Naive thymus-derived CD4-positive, alpha-beta T cell (primary cell): ENCODE data around the gene HERC3. TPM values are rescaled to one million over a fixed set of nuclear protein-coding genes. Genes with fewer than 3 reads are reported as not detected.

ENCODE experiments used
- ATAC-seq: fragments of 150-1000 bp; cut with Tn5 transposase; 2 replicates; pipeline ENCODE4 v1.10.0; 2021; ENCODE audit warnings: mild to moderate bottlenecking, moderate library complexity
- CTCF ChIA-PET: fragments of 350-600 bp; sonication (Branson Sonifier 250); formaldehyde crosslinking; loops from one replicate; lab custom pipeline; 2021; ENCODE audit warnings: antibody characterized with exemption; lab: Charles Lee
- POLR2A ChIA-PET: fragments of 350-600 bp; sonication (Branson Sonifier 250); formaldehyde crosslinking; loops from one replicate; lab custom pipeline; 2021; ENCODE audit warnings: antibody characterized with exemption, inconsistent platforms; lab: Charles Lee
- DNase-seq, 9 donors: peaks; one replicate each; pipeline versions ENCODE4 v3.0.0 to v3.0.0-alpha.2; 2020 to 2022; ENCODE audit warnings: mixed read lengths in 1 of 9
- H3K27ac ChIP-seq: one replicate; pipeline ENCODE4 v1.7.0; 2013; ENCODE audit warnings: mild to moderate bottlenecking, low read depth, low read length, moderate library complexity
- H3K27me3 ChIP-seq, 2 donors: one replicate each; pipeline ENCODE4 v1.7.0; 2013; ENCODE audit warnings: low read length in 2 of 2, mild to moderate bottlenecking in 2 of 2, moderate library complexity in 2 of 2; ENCODE audit not compliant: control insufficient read depth in 2 of 2, insufficient read depth in 2 of 2
- H3K36me3 ChIP-seq, 3 experiments: 1 replicate in 2 of 3; 2 replicates in 1 of 3; pipeline ENCODE4 v1.7.0; 2013; ENCODE audit warnings: low read length in 3 of 3, mild to moderate bottlenecking in 3 of 3, moderate library complexity in 1 of 3; ENCODE audit not compliant: insufficient read depth in 3 of 3, control insufficient read depth in 2 of 3
- H3K4me1 ChIP-seq, 2 donors: one replicate each; pipeline ENCODE4 v1.7.0; 2013; ENCODE audit warnings: low read length in 2 of 2, mild to moderate bottlenecking in 2 of 2, moderate library complexity in 1 of 2; ENCODE audit not compliant: control insufficient read depth in 2 of 2, insufficient read depth in 2 of 2
- H3K4me3 ChIP-seq: 2 replicates; pipeline ENCODE4 v1.7.0; 2013; ENCODE audit warnings: mild to moderate bottlenecking, low read length
- H3K9me3 ChIP-seq, 3 experiments: 1 replicate in 2 of 3; 2 replicates in 1 of 3; pipeline ENCODE4 v1.7.0; 2013; ENCODE audit warnings: low read length in 3 of 3; ENCODE audit not compliant: control insufficient read depth in 2 of 3
- H3K27ac Mint-ChIP-seq, 9 donors: one replicate each; pipeline ENCODE4 v1.8.0; 2020 to 2022; ENCODE audit warnings: mixed read lengths in 9 of 9, mild to moderate bottlenecking in 8 of 9, moderate library complexity in 5 of 9, inconsistent platforms in 2 of 9
- H3K27me3 Mint-ChIP-seq, 5 donors: one replicate each; pipeline ENCODE4 v1.8.0; 2021 to 2022; ENCODE audit warnings: mixed read lengths in 5 of 5, mild to moderate bottlenecking in 1 of 5
- H3K36me3 Mint-ChIP-seq, 5 donors: one replicate each; pipeline ENCODE4 v1.8.0; 2020 to 2022; ENCODE audit warnings: mixed read lengths in 5 of 5, mild to moderate bottlenecking in 3 of 5, inconsistent platforms in 1 of 5
- H3K4me1 Mint-ChIP-seq, 7 donors: one replicate each; pipeline ENCODE4 v1.8.0; 2020 to 2022; ENCODE audit warnings: mixed read lengths in 7 of 7, mild to moderate bottlenecking in 3 of 7, inconsistent platforms in 1 of 7
- H3K4me3 Mint-ChIP-seq, 10 donors: one replicate each; pipeline ENCODE4 v1.8.0; 2020 to 2022; ENCODE audit warnings: mild to moderate bottlenecking in 10 of 10, mixed read lengths in 10 of 10, moderate library complexity in 6 of 10, inconsistent platforms in 2 of 10
- H3K9me3 Mint-ChIP-seq, 11 donors: one replicate each; pipeline ENCODE4 v1.8.0; 2020 to 2022; ENCODE audit warnings: mixed read lengths in 11 of 11, mild to moderate bottlenecking in 4 of 11, inconsistent platforms in 1 of 11, moderate library complexity in 1 of 11
- intact Hi-C, 2 donors: fragments of 100-400 bp; cut with micrococcal nuclease; formaldehyde crosslinking; loops; one replicate each; pipeline ENCODE4 v1.15.1; 2023
- polyA plus RNA-seq, 2 donors: library from polyadenylated mRNA; unstranded; fragments of 300-500 nt; fragmentation: Illumina TruSeq; gene quantifications; one replicate each; pipeline ENCODE4 v1.2.3, GENCODE V29; 2021
- total RNA-seq, 6 experiments: library from RNA in 5 of 6; stranded (reverse) in 5 of 6; gene quantifications; 1 replicate in 5 of 6; 2 replicates in 1 of 6; pipeline ENCODE4 v1.2.3 and lab custom pipeline; 2021 to 2026

Gene HERC3
- total and polyA plus RNA-seq, 7 experiments from 2014 or later = 38.1 to 130 (median 101) TPM

DNA sequence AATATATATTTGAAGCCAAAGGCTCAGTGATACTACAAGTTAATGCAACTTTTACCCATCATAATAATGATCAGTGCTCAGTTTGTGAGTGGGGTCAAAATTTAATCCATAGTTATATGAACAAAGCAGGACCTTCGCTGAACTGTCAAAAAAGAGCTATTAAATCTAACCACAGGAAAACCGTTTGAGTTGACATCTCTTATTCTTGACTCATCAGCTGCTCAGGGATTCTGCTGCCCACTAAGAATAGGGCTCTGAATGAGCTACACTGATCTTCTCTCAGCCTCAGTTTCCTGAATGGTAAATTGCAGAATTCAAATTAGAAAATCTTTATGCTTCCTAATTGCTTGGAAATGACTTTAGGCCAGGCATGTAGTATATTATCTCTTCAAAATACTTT is 150.3 kb downstream of the HERC3 start:
- Mint-ChIP-seq H3K36me3 (peaks cover 0 to 59% (median 22%) of the 10 kb centered on the region in 5 donors), H3K4me1 (peaks cover 7 to 36% (median 22%) of the 10 kb centered on the region in 7 donors), H3K9me3 (no peaks in the 10 kb centered on the region), H3K27me3 (no peaks in the 10 kb centered on the region), H3K4me3 (no peak overlapping the region), H3K27ac (peak overlapping the region in 1 of 9 donors; percentile 55)
- CTCF ChIA-PET = interaction anchor here (0.6 kb wide), 1 partner anchor 752 kb away, joined by 3 read pairs; no protein-coding TSS in a partner anchor
- Histone ChIP-seq H3K27me3 (no peaks in the 10 kb centered on the region), H3K9me3 (no peaks in the 10 kb centered on the region), H3K4me1 (peaks cover 0 to 13% of the 10 kb centered on the region in 2 donors), H3K36me3 (peaks cover 0 to 30% (median 0%) of the 10 kb centered on the region in 3 experiments), H3K4me3 (no peak overlapping the region), H3K27ac (no peak overlapping the region)
- POLR2A ChIA-PET = no interaction called here
- DNase-seq (no peak), ATAC-seq (no peak)
- intact Hi-C loops = no loop called here

DNA sequence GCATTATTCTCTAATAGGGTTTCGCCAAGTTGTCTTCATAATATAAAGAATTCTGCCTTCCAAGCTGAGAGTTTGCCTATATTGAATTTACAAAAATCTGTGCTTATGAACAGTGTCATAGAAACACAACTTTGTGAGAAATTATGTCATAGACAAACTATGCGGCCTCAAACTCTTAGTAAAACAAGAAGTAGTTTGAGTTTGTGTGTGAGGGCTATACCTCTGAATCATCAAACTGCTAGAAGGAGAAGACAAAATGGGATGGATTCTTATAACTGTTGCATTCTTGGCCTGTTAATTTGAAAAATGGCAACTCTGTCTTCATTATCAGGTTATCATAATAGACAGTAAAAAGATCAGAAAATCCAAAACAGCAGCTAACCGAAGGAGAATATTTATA is 151.4 kb downstream of the HERC3 start:
- Histone ChIP-seq H3K9me3 (no peaks in the 10 kb centered on the region), H3K27me3 (no peaks in the 10 kb centered on the region), H3K27ac (no peak overlapping the region), H3K4me1 (peaks cover 0 to 4% of the 10 kb centered on the region in 2 donors), H3K4me3 (no peak overlapping the region), H3K36me3 (peaks cover 0 to 37% (median 0%) of the 10 kb centered on the region in 3 experiments)
- peaks cover 0 to 57% (median 31%) of the 10 kb centered on the region in 5 donors for H3K36me3 Mint-ChIP-seq
- H3K27me3 Mint-ChIP-seq = no peaks in the 10 kb centered on the region
- no peak overlapping the region for H3K27ac Mint-ChIP-seq
- DNase-seq (no peak), ATAC-seq (no peak)
- POLR2A ChIA-PET = no interaction called here
- intact Hi-C loops = no loop called here
- H3K9me3 Mint-ChIP-seq = no peaks in the 10 kb centered on the region
- peaks cover 0 to 24% (median 11%) of the 10 kb centered on the region in 7 donors for H3K4me1 Mint-ChIP-seq
- no peak overlapping the region for H3K4me3 Mint-ChIP-seq
- CTCF ChIA-PET = no interaction called here

DNA sequence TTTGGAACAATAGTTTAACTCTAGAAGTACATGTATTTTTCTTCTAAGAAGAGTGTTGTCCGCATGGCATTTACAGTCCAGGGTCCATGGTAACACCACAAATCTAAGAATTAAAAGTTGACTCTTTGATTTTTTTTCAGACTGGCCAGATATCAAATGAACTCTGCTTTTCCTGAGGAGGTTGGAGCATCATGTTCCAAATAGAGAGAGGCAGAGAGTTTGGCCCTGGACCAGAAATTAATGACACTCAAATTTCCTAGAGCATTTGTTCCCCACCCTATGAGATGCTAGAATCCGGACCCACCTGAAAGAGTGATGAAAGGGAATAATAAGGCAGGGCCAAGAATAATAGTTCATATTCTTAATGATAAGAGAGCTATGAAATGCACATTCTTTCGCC is 152.3 kb downstream of the HERC3 start:
- Histone ChIP-seq H3K4me1 (no peaks in the 10 kb centered on the region), H3K27ac (no peak overlapping the region), H3K9me3 (no peaks in the 10 kb centered on the region), H3K4me3 (no peak overlapping the region), H3K27me3 (no peaks in the 10 kb centered on the region), H3K36me3 (peaks cover 0 to 43% (median 0%) of the 10 kb centered on the region in 3 experiments)
- ChIA-PET CTCF (no interaction called here), POLR2A (no interaction called here)
- Mint-ChIP-seq H3K27ac (peak overlapping the region in 3 of 9 donors; percentile 45 to 75 (median 60)), H3K4me3 (no peak overlapping the region), H3K4me1 (peaks cover 0 to 16% (median 7%) of the 10 kb centered on the region in 7 donors), H3K27me3 (no peaks in the 10 kb centered on the region), H3K36me3 (peaks cover 0 to 60% (median 37%) of the 10 kb centered on the region in 5 donors), H3K9me3 (no peaks in the 10 kb centered on the region)
- DNase-seq (no peak), ATAC-seq (no peak)
- intact Hi-C loops = no loop called here

DNA sequence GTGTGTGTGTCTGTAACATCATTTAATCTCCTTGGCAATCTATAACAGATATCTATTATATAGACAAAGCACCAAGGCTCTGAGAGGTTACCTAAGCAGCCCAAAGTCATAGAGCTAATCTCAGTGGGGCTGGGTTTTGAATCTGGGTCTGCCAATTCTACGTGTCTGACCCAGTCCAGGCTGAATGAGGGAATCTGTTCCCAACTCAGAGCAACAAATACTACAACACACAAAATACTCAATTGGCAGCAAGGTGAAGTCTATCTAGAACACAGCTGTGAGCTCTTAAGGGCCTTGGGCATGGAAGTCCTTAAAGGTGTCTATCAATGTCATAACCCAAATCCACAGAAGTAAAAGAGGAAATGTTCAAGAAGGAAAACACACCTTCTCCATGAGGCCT is 152.9 kb downstream of the HERC3 start:
- H3K4me1 Mint-ChIP-seq = peaks cover 0 to 11% (median 1%) of the 10 kb centered on the region in 7 donors
- no peak overlapping the region for H3K4me3 ChIP-seq
- no peaks in the 10 kb centered on the region for H3K9me3 ChIP-seq
- intact Hi-C loops = no loop called here
- ATAC-seq (no peak), DNase-seq (no peak)
- CTCF ChIA-PET = interaction anchor here (0.6 kb wide), 2 partner anchors 413 to 521 kb away, joined by 3 to 6 read pairs; no protein-coding TSS in a partner anchor
- POLR2A ChIA-PET = interaction anchor here (0.6 kb wide), 1 partner anchor 131 kb away, joined by 9 read pairs; no protein-coding TSS in a partner anchor
- H3K27ac Mint-ChIP-seq = peak overlapping the region in 3 of 9 donors; percentile 13 to 60 (median 45)
- H3K36me3 ChIP-seq = peaks cover 0 to 49% (median 0%) of the 10 kb centered on the region in 3 experiments
- H3K9me3 Mint-ChIP-seq = no peaks in the 10 kb centered on the region
- H3K36me3 Mint-ChIP-seq = peaks cover 0 to 59% (median 41%) of the 10 kb centered on the region in 5 donors
- H3K27me3 Mint-ChIP-seq = no peaks in the 10 kb centered on the region
- no peak overlapping the region for H3K27ac ChIP-seq
- H3K4me1 ChIP-seq = no peaks in the 10 kb centered on the region
- H3K4me3 Mint-ChIP-seq = no peak overlapping the region
- no peaks in the 10 kb centered on the region for H3K27me3 ChIP-seq

DNA sequence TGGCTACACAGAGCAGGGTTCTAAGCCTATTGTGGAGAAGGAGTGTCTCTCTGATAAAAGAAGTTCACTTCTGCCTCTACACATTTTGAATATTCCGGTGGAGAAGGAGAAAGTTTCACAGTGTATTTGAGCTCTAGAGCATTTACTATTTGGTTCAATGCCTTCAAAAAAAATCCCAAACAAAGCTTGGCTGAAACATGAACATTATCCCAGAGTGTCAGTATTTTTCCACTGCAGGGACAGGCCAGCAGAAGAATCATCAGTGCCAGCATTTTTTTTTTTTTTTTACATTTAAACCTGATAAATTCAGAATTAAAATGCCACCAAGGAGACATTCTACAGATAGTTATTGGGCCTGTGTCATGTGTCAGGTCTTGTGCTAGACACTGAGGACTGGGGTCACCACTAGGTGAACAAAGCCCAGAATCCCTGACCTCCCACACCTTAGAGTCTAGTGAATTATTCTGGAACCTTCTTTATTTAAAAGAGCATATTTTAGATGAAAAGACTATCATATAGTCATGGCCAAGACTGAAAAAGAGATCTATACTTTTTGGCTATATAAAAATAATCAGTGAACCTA is 153.4 kb downstream of the HERC3 start:
- no peak for DNase-seq
- ChIA-PET CTCF (interaction anchor here (0.6 kb wide), 2 partner anchors 413 to 522 kb away, joined by 3 to 6 read pairs; no protein-coding TSS in a partner anchor), POLR2A (interaction anchor here (0.6 kb wide), 1 partner anchor 131 kb away, joined by 9 read pairs; no protein-coding TSS in a partner anchor)
- no peaks in the 10 kb centered on the region for H3K27me3 ChIP-seq
- H3K4me1 Mint-ChIP-seq = peaks cover 0 to 6% (median 0%) of the 10 kb centered on the region in 7 donors
- peaks cover 0 to 60% (median 42%) of the 10 kb centered on the region in 5 donors for H3K36me3 Mint-ChIP-seq
- peaks cover 0 to 54% (median 0%) of the 10 kb centered on the region in 3 experiments for H3K36me3 ChIP-seq
- H3K9me3 ChIP-seq = no peaks in the 10 kb centered on the region
- no peak for ATAC-seq
- intact Hi-C loops = no loop called here
- no peak overlapping the region for H3K4me3 ChIP-seq
- no peaks in the 10 kb centered on the region for H3K4me1 ChIP-seq
- H3K27me3 Mint-ChIP-seq = no peaks in the 10 kb centered on the region
- no peak overlapping the region for H3K4me3 Mint-ChIP-seq
- H3K27ac Mint-ChIP-seq = peak overlapping the region in 2 of 9 donors; percentile 13 to 60
- H3K27ac ChIP-seq = no peak overlapping the region
- H3K9me3 Mint-ChIP-seq = no peaks in the 10 kb centered on the region

DNA sequence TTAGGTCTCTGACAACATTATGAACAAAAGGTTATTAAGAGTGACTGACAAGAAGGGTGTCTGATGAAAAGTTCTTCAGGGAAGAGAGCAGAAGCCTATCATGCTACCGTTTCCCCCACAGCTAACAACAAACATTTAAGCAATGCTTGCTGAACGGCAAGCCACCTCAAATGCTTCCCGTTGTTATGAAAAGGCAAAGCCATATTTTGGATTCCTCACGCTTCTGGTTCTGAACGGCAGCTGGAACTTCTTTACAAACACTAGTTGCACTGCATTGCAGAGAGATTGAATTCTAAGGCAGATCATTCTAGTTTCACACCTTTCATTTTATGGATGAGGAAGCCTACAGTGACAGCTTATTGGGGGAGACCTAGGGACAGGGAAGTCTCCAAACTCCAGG is 153.9 kb downstream of the HERC3 start:
- H3K27ac Mint-ChIP-seq = peak overlapping the region in 1 of 9 donors; percentile 57
- no peaks in the 10 kb centered on the region for H3K27me3 ChIP-seq
- ATAC-seq (no peak), DNase-seq (no peak)
- ChIA-PET CTCF (no interaction called here), POLR2A (no interaction called here)
- H3K36me3 Mint-ChIP-seq = peaks cover 0 to 56% (median 41%) of the 10 kb centered on the region in 5 donors
- intact Hi-C loops = no loop called here
- H3K9me3 ChIP-seq = no peaks in the 10 kb centered on the region
- no peaks in the 10 kb centered on the region for H3K27me3 Mint-ChIP-seq
- H3K9me3 Mint-ChIP-seq = no peaks in the 10 kb centered on the region
- H3K27ac ChIP-seq = no peak overlapping the region
- H3K4me3 ChIP-seq = no peak overlapping the region
- peaks cover 0 to 55% (median 0%) of the 10 kb centered on the region in 3 experiments for H3K36me3 ChIP-seq
- H3K4me3 Mint-ChIP-seq = no peak overlapping the region
- peaks cover 0 to under 1% (median 0%) of the 10 kb centered on the region in 7 donors for H3K4me1 Mint-ChIP-seq
- no peaks in the 10 kb centered on the region for H3K4me1 ChIP-seq
